K562 (cell line): ENCODE results near the gene ZNF831. TPM values are rescaled to one million over a fixed set of nuclear protein-coding genes. Genes with fewer than 3 reads are reported as not detected.

ENCODE experiments used
- ATAC-seq: fragments of 200-7000 bp; cut with Tn5 transposase; 3 replicates; pipeline ENCODE4 v1.9.1; 2020; ENCODE audit warnings: moderate library complexity
- BruUV-seq: library from RNA; stranded (reverse); fragments of 400-500 nt; replicated peaks from 2 replicates; lab custom pipeline; 2021; lab: Mats Ljungman, UMichigan
- CTCF ChIA-PET: fragments of 300-600 bp; formaldehyde crosslinking; extraction: SDS; loops from one replicate; lab custom pipeline; 2021; ENCODE audit warnings: low intra/inter-chr PET ratio; lab: Yijun Ruan, JAX
- POLR2A ChIA-PET: fragments of 300-600, 350-650 bp; sonication (Branson Sonifier 250); formaldehyde crosslinking; extraction: SDS; loops from one replicate; lab custom pipeline; 2021; ENCODE audit warnings: antibody characterized with exemption, inconsistent platforms; lab: Yijun Ruan, JAX
- DNase-seq, 4 experiments: peaks; one replicate each; pipeline versions ENCODE4 v3.0.0 to v3.0.0-alpha.2; 2011 to 2018; ENCODE audit warnings: low spot score in 3 of 4, mixed read lengths in 3 of 4; ENCODE audit errors: extremely low read depth in 1 of 4
- FAIRE-seq: peaks from 2 replicates; lab custom pipeline; 2011; peaks lifted over from hg19 to GRCh38; lab: Jason Lieb, UNC
- H2AFZ ChIP-seq: 2 replicates; pipeline ENCODE4 v1.6.0; 2011; ENCODE audit warnings: low read depth, low read length, control low read depth, inconsistent platforms
- H3K27ac ChIP-seq: fragments of 200-600 bp; 3 replicates; pipeline ENCODE4 v1.8.0; 2011; ENCODE audit warnings: low read depth, mild to moderate bottlenecking, control low read depth, inconsistent platforms, low read length, moderate library complexity, mixed read lengths; ENCODE audit errors: extremely low read depth
- H3K27me3 ChIP-seq, 2 experiments: fragments of 300-600 bp in 1 of 2; 2 replicates in 1 of 2; 3 replicates in 1 of 2; pipeline versions ENCODE4 v1.6.0 to v1.8.0; 2011; ENCODE audit warnings: inconsistent platforms in 2 of 2, low read length in 2 of 2, mild to moderate bottlenecking in 1 of 2, mixed read lengths in 1 of 2, moderate library complexity in 1 of 2; ENCODE audit not compliant: control insufficient read depth in 2 of 2, insufficient read depth in 2 of 2
- H3K36me3 ChIP-seq: fragments of 300-600 bp; 3 replicates; pipeline ENCODE4 v1.8.0; 2011; ENCODE audit warnings: mild to moderate bottlenecking, low read length, inconsistent platforms; ENCODE audit not compliant: control insufficient read depth, insufficient read depth
- H3K4me1 ChIP-seq, 2 experiments: fragments of 200-600 bp in 1 of 2; replicated peaks in 1 of 2; 2 replicates in 1 of 2; 3 replicates in 1 of 2; pipeline versions ENCODE4 v1.5.1 to v1.8.0; 2011; ENCODE audit warnings: inconsistent platforms in 2 of 2, low read length in 2 of 2, mild to moderate bottlenecking in 1 of 2, mixed read lengths in 1 of 2, moderate library complexity in 1 of 2; ENCODE audit not compliant: control insufficient read depth in 2 of 2, insufficient read depth in 2 of 2
- H3K4me2 ChIP-seq: 2 replicates; pipeline ENCODE4 v1.6.1; 2011; ENCODE audit warnings: low read length, control low read depth, inconsistent platforms, mixed read lengths; ENCODE audit not compliant: insufficient read depth
- H3K4me3 ChIP-seq: fragments of 200-600 bp; sonication (generic), shearing (Covaris generic); 2 replicates; pipeline ENCODE4 v1.5.1; 2016; ENCODE audit warnings: control low read depth, inconsistent platforms
- H3K79me2 ChIP-seq: fragments of 200-600 bp; 3 replicates; pipeline ENCODE4 v1.8.0; 2011; ENCODE audit warnings: low read length, inconsistent platforms; ENCODE audit not compliant: control insufficient read depth, insufficient read depth
- H3K9ac ChIP-seq, 2 experiments: 2 replicates each; pipeline versions ENCODE4 v1.6.0 to v1.6.1; 2011; ENCODE audit warnings: low read depth in 2 of 2, low read length in 2 of 2, control low read depth in 1 of 2, inconsistent platforms in 1 of 2, mild to moderate bottlenecking in 1 of 2, mixed read lengths in 1 of 2; ENCODE audit not compliant: insufficient read depth in 1 of 2
- H3K9me1 ChIP-seq: one replicate; pipeline ENCODE4 v1.6.0; 2011; ENCODE audit warnings: inconsistent platforms, mild to moderate bottlenecking, low read length, moderate library complexity; ENCODE audit not compliant: control insufficient read depth, insufficient read depth
- H3K9me3 ChIP-seq: replicated peaks from 2 replicates; pipeline ENCODE4 v1.5.1; 2011; ENCODE audit warnings: low read depth, low read length, inconsistent platforms; ENCODE audit not compliant: control insufficient read depth, insufficient read depth
- H4K20me1 ChIP-seq: replicated peaks from 2 replicates; pipeline ENCODE4 v1.6.1; 2011; ENCODE audit warnings: low read length, inconsistent platforms, mixed read lengths; ENCODE audit not compliant: control insufficient read depth, insufficient read depth
- POLR2G ChIP-seq: fragments of 200-400 bp; formaldehyde crosslinking; IDR thresholded peaks from 2 replicates; pipeline ENCODE4 v1.6.1; 2017; ENCODE audit warnings: low read depth, mild to moderate bottlenecking, antibody characterized with exemption, low read length, moderate library complexity
- RBFOX2 ChIP-seq: fragments of 200-400 bp; formaldehyde crosslinking; IDR thresholded peaks from 2 replicates; pipeline ENCODE4 v1.6.1; 2017; ENCODE audit warnings: low read depth, mild to moderate bottlenecking, low read length, moderate library complexity
- SAP30 ChIP-seq: fragments of 200-600 bp; sonication (generic); IDR thresholded peaks from 2 replicates; pipeline ENCODE4 v1.6.1; 2012; ENCODE audit warnings: borderline replicate concordance, low read depth, mild to moderate bottlenecking, moderate library complexity, low read length, control low read depth, inconsistent platforms; ENCODE audit not compliant: insufficient read depth, poor library complexity, severe bottlenecking
- WGBS: fragments of 100-300 bp; shearing (Covaris generic); methylation state at CpG from one replicate; pipeline ENCODE4 v1.1.6; 2016; ENCODE audit warnings: low coverage, mixed read lengths; ENCODE audit not compliant: insufficient coverage; ENCODE audit errors: missing lambda C conversion rate; 5-methylcytosine and 5-hydroxymethylcytosine counted together
- in situ Hi-C: fragments of 300-500 bp; cut with MboI; formaldehyde crosslinking; loops from 4 replicates; pipeline ENCODE4 v1.15.0; 2018; ENCODE audit warnings: inconsistent platforms, mixed read lengths
- intact Hi-C: fragments of 100-400 bp; cut with micrococcal nuclease; formaldehyde crosslinking; loops from 2 replicates; pipeline ENCODE4 v1.14.2; 2022
- polyA plus RNA-seq, 8 experiments: library from polyadenylated mRNA; depleted of rRNA in 4 of 8; stranded (reverse) in 5 of 8; unstranded in 3 of 8; fragments of >200 nt; fragmentation: Nextera tagmentation in 2 of 8; fragmentation: Illumina TruSeq in 1 of 8; extraction: Ambion mirVana in 2 of 8; extraction: Trizol in 1 of 8; gene quantifications; 2 replicates each; pipeline versions ENCODE4 v1.2.1 to v1.2.3, GENCODE V29; 2011 to 2014; ENCODE audit warnings: inconsistent platforms in 1 of 8, missing spikeins in 1 of 8
- total RNA-seq, 7 experiments: library from RNA; depleted of rRNA in 6 of 7; stranded (reverse); fragments of >200 nt in 6 of 7; fragmentation: Illumina TruSeq in 2 of 7; extraction: Trizol in 2 of 7; gene quantifications; 2 replicates each; pipeline versions ENCODE4 v1.2.1 to v1.2.3, GENCODE V29; 2011 to 2021; ENCODE audit warnings: low replicate concordance in 1 of 7

Gene ZNF831
- total and polyA plus RNA-seq, 9 of the 15 experiments (the other 6 are each of a cell fraction or from before 2014, with no cell fraction given), result not detected

DNA sequence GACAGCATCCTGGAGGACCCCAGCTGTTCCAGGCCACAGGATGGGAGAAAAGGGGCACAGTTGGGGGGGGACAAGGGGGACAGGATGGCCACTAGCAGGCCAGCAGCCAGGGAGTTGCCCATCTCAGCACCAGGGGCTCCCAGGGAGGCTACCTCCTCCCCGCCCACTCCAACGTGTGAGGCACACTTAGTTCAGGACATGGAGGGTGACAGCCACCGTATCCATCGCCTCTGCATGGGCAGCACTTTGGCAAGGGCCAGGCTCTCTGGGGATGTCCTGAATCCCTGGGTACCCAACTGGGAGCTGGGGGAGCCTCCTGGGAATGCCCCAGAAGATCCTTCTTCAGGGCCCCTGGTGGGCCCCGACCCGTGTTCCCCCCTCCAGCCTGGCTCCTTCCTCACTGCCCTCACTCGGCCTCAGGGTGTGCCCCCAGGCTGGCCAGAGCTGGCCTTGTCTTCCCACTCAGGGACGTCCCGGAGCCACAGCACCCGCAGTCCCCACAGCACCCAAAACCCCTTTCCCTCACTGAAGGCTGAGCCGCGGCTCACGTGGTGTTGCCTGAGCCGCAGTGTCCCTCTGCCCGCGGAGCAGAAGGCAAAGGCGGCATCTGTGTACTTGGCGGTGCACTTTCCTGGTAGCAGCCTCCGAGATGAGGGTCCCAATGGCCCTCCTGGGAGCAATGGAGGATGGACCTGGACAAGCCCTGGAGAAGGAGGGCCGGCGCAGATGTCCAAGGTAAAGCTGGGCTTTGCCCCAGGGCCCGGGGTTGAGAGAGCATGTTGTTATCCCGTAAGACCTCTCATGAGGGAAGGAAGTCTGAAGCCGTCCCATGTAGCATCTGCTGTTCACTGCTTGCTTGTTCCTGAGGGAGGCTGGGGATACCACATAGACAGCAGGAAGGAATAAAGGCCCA lies 30.7 kb downstream of the ZNF831 start:
- no peaks in the 10 kb centered on the region for H3K79me2 ChIP-seq
- no peaks in the 10 kb centered on the region for H3K9me3 ChIP-seq
- no peak overlapping the region for H3K4me3 ChIP-seq
- no peaks in the 10 kb centered on the region; a peak in 1 of 5 replicates for H3K4me1 ChIP-seq
- CTCF ChIA-PET, result no interaction called here
- peaks cover 19 to 62% of the 10 kb centered on the region in 2 experiments; a peak in 4 of 5 replicates for H3K27me3 ChIP-seq
- H4K20me1 ChIP-seq, result no peaks in the 10 kb centered on the region; the same call in 1 of the 2 replicates
- ATAC-seq, result no peak
- POLR2A ChIA-PET, result interaction anchor here (0.8 kb wide), 1 partner anchor 19 kb away, joined by 5 read pairs; no protein-coding TSS in a partner anchor
- DNase-seq, result no peak
- H3K4me2 ChIP-seq, result no peak overlapping the region
- no peaks in the 10 kb centered on the region for H3K9me1 ChIP-seq
- H2AFZ ChIP-seq, result no peak overlapping the region
- intact Hi-C loops, result no loop called here
- no peaks in the 10 kb centered on the region for H3K36me3 ChIP-seq
- TF ChIP-seq RBFOX2, result no peak
- TF ChIP-seq SAP30, result no peak
- TF ChIP-seq POLR2G, result no peak
- TF ChIP-seq, all 486 proteins: peak for 0
- no peak for FAIRE-seq
- no TSS peak for BruUV-seq
- no peak overlapping the region for H3K9ac ChIP-seq
- in situ Hi-C loops, result no loop called here
- no peak overlapping the region for H3K27ac ChIP-seq
- under 1% methylated on average over 21 of the region's 24 CpGs for WGBS
